ENCODE measurements around the gene CNN1. TPM values are rescaled to one million over a fixed set of nuclear protein-coding genes. Genes with fewer than 3 reads are reported as not detected.

Gene CNN1
- total RNA-seq, 4 donors from 2014 or later: 0.92 to 6.7 (median 3.9) TPM

DNA sequence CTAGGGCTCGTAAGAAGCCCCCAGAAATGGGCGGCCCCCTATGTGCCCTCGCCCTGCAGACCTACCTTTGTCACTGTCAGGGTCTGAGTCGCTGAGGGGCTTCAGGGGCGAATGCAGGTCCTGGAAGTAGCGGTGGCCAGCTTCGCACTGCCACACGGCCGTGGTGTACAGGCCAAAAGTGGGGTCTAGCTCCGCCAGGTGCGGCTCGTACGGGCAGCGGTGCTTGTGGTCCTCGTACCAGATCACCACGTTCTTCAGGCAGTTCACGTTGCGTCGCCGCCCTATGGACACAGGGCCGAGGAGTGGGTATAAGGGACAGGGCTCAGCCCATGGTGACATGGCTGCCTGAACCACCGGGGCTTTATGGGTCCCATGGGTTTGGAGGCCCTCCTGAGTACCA, 42.8 kb upstream of the CNN1 start:
- TF ChIP-seq POLR2A (IDR thresholded peaks at IDR 0.05): no peak
- TF ChIP-seq, protein P1, sequence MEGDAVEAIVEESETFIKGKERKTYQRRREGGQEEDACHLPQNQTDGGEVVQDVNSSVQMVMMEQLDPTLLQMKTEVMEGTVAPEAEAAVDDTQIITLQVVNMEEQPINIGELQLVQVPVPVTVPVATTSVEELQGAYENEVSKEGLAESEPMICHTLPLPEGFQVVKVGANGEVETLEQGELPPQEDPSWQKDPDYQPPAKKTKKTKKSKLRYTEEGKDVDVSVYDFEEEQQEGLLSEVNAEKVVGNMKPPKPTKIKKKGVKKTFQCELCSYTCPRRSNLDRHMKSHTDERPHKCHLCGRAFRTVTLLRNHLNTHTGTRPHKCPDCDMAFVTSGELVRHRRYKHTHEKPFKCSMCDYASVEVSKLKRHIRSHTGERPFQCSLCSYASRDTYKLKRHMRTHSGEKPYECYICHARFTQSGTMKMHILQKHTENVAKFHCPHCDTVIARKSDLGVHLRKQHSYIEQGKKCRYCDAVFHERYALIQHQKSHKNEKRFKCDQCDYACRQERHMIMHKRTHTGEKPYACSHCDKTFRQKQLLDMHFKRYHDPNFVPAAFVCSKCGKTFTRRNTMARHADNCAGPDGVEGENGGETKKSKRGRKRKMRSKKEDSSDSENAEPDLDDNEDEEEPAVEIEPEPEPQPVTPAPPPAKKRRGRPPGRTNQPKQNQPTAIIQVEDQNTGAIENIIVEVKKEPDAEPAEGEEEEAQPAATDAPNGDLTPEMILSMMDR (IDR thresholded peaks at IDR 0.05 in 4 of 5, conservative IDR thresholded peaks at IDR 0.05 in 1 of 5): no peak
- DNase-seq: no peak
- intact Hi-C loops (cut with DNase I; ENCODE audit: low total_unique reads) (loop anchor here (5.0 kb wide), 1 partner anchor 91 kb away; no protein-coding TSS in a partner anchor), in situ Hi-C loops (cut with MboI; ENCODE audit: low sequenced_read_pairs in 4 of 4) (loop anchor here in 1 of 4 donors (10.0 kb wide), 1 partner anchor 89 kb away; no protein-coding TSS in a partner anchor)
- H3K27ac ChIP-seq: no peak overlapping the region
- no peak overlapping the region for H3K4me3 ChIP-seq
- H3K27me3 ChIP-seq: no peaks in the 10 kb centered on the region
- H3K4me1 ChIP-seq: no peaks in the 10 kb centered on the region
- H3K36me3 ChIP-seq: peaks cover 0 to 34% of the 10 kb centered on the region in 2 donors
- ATAC-seq: no peak
- no peaks in the 10 kb centered on the region for H3K9me3 ChIP-seq

DNA sequence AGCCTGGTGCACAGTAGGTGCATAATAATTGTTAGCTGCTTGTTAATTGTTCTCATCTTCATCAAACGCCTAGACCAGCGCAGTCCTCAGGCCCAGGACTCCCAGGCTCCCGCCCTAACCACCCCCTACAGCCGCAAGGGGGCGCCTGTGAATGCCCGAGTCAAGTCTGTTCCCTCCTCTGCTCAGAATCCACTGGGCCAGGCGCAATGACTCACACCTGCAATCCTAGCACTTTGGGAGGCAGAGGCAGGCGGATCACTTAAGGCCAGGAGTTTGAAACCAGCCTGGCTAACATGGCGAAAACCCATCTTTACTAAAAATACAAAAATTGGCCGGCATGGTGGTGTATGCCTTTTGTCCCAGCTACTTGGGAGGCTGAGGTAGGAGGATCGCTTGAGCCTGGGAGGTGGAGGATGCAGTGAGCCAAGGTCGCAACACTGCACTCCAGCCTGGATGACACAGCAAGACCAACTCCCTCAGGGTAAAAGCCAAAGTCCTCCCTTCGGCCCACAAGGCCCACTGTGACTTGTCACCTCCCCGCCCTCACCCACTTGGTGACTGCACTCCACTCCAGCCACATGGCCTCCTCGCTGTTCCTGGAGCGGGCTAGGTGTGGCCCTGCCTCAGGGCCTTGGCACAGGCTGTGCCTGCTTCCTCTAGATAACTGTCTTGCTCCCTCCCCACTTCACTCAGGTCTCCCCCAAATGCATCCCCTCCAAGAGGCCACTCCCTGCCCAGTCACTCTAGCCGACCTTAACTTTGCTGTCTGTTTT, 42.1 kb upstream of the CNN1 start:
- H3K4me3 ChIP-seq: no peak overlapping the region
- H3K9me3 ChIP-seq: no peaks in the 10 kb centered on the region
- in situ Hi-C loops (cut with MboI; ENCODE audit: low sequenced_read_pairs in 4 of 4) (loop anchor here in 1 of 4 donors (10.0 kb wide), 1 partner anchor 88 kb away; no protein-coding TSS in a partner anchor), intact Hi-C loops (cut with DNase I; ENCODE audit: low total_unique reads) (loop anchor here (5.0 kb wide), 1 partner anchor 91 kb away; no protein-coding TSS in a partner anchor)
- H3K36me3 ChIP-seq: peaks cover 0 to 34% of the 10 kb centered on the region in 2 donors
- TF ChIP-seq, protein P1 (IDR thresholded peaks at IDR 0.05 in 4 of 5, conservative IDR thresholded peaks at IDR 0.05 in 1 of 5): peak in 4 of 5 experiments; percentile 46 to 58 (median 50)
- no peak for TF ChIP-seq POLR2A (IDR thresholded peaks at IDR 0.05)
- H3K4me1 ChIP-seq: no peaks in the 10 kb centered on the region
- no peak overlapping the region for H3K27ac ChIP-seq
- DNase-seq: peak in 1 of 2 donors; percentile 33
- no peaks in the 10 kb centered on the region for H3K27me3 ChIP-seq
- ATAC-seq: no peak

DNA sequence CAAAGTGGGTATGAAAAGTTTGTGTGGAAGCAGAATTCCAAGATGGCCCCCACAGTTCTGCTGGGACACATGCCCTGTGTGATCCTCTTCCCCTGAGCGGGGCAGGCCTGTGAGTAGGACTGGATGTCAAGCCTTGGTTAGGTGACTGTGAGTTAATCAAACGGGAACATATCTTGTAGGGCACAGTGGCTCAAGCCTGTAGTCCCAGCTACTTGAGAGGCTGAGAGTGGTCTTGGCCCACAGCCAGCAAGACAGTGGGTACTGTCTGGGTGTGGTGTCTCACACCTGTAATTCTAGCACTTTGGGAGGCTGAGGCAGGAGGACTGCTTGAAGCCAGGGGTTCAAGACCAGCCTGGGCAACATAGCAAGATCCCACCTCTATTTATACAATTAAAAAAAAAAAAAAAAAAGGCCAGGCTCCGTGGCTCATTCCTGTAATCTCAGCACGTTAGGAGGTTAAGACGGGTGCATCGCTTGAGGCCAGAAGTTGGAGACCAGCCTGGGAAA, 39.4 kb upstream of the CNN1 start:
- in situ Hi-C loops (cut with MboI; ENCODE audit: low sequenced_read_pairs in 4 of 4): loop anchor here in 1 of 4 donors (10.0 kb wide), 1 partner anchor 86 kb away; no protein-coding TSS in a partner anchor
- TF ChIP-seq POLR2A (IDR thresholded peaks at IDR 0.05): no peak
- TF ChIP-seq, protein P1 (IDR thresholded peaks at IDR 0.05 in 4 of 5, conservative IDR thresholded peaks at IDR 0.05 in 1 of 5): no peak
- intact Hi-C loops (cut with DNase I; ENCODE audit: low total_unique reads): loop anchor here (5.0 kb wide), 1 partner anchor 88 kb away; no protein-coding TSS in a partner anchor
- Histone ChIP-seq H3K4me1 (no peaks in the 10 kb centered on the region), H3K4me3 (no peak overlapping the region), H3K27ac (no peak overlapping the region), H3K9me3 (no peaks in the 10 kb centered on the region), H3K27me3 (no peaks in the 10 kb centered on the region), H3K36me3 (peaks cover 0 to 29% of the 10 kb centered on the region in 2 donors)
- DNase-seq: no peak
- no peak for ATAC-seq

DNA sequence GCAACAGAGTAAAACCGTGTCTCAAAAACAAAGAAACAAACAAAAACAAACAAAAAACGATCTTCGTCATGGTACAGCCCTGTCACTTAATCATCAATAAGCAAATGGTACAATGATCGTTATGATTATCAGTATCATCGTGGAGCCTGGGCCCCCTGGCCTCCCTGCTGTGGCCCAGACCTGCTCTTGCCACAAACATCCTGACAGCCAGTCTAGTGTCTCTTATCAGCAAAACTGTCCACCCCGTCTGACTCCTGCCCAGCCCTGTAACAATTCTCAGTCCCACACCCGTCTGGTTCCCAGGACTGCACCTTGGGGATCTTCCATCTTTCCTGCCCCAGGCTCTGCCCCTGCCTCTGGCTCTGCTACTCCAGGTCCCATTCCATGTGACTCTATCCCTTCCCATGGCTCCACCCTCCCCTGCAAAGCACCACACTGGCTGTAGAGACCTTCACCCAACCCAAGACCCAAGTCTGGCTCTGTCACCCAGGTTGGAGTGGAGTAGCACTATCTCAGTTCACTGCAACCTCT, 38.7 kb upstream of the CNN1 start:
- Histone ChIP-seq H3K4me1 (peaks cover 4 to 6% of the 10 kb centered on the region in 2 donors), H3K4me3 (no peak overlapping the region), H3K27ac (no peak overlapping the region), H3K36me3 (peaks cover 0 to 23% of the 10 kb centered on the region in 2 donors), H3K9me3 (no peaks in the 10 kb centered on the region), H3K27me3 (no peaks in the 10 kb centered on the region)
- intact Hi-C loops (cut with DNase I; ENCODE audit: low total_unique reads) (loop anchor here (5.0 to 10.0 kb wide), 2 partner anchors 87 to 125 kb away; partner anchors contain the start of gene SWSAP1), in situ Hi-C loops (cut with MboI; ENCODE audit: low sequenced_read_pairs in 4 of 4) (loop anchor here in 1 of 4 donors (10.0 kb wide), 1 partner anchor 85 kb away; no protein-coding TSS in a partner anchor)
- DNase-seq: no peak
- TF ChIP-seq, protein P1 (IDR thresholded peaks at IDR 0.05 in 4 of 5, conservative IDR thresholded peaks at IDR 0.05 in 1 of 5): no peak
- TF ChIP-seq POLR2A (IDR thresholded peaks at IDR 0.05): no peak
- ATAC-seq: no peak
